HFFc6 (cell line): ENCODE measurements around the gene MIF. TPM values are rescaled to one million over a fixed set of nuclear protein-coding genes. Genes with fewer than 3 reads are reported as not detected.
"Not testable (repeated sequence)": the region's sequence is repeated elsewhere in the genome, so short reads cannot be mapped to it uniquely, and the experiment has no call there.

Experiments used
- DNase-seq: peaks from one replicate; pipeline ENCODE4 v3.0.0-alpha.2; 2018
- H3K27ac Mint-ChIP-seq: 2 replicates; pipeline ENCODE4 v1.8.0; 2020; ENCODE audit warnings: mild to moderate bottlenecking, mixed read lengths
- H3K27me3 Mint-ChIP-seq: 2 replicates; pipeline ENCODE4 v1.8.0; 2021; ENCODE audit warnings: mild to moderate bottlenecking, moderate library complexity, mixed read lengths; ENCODE audit not compliant: insufficient read depth
- H3K36me3 Mint-ChIP-seq: 2 replicates; pipeline ENCODE4 v1.8.0; 2021; ENCODE audit warnings: low read depth, mixed read lengths
- H3K4me1 Mint-ChIP-seq: 2 replicates; pipeline ENCODE4 v1.8.0; 2020; ENCODE audit warnings: low read depth, mixed read lengths
- H3K4me3 Mint-ChIP-seq: 2 replicates; pipeline ENCODE4 v1.8.0; 2020; ENCODE audit warnings: mild to moderate bottlenecking, moderate library complexity, mixed read lengths
- H3K9me3 Mint-ChIP-seq: 2 replicates; pipeline ENCODE4 v1.8.0; 2020; ENCODE audit warnings: mild to moderate bottlenecking, mixed read lengths
- total RNA-seq, 6 experiments: library from RNA; stranded (reverse); fragmentation: NEBNext Ultra II Directional; extraction: Animal tissue kit (Norgen Biotek cat#: 25700); gene quantifications; 2 replicates in 1 of 6; 3 replicates in 5 of 6; pipeline ENCODE4 v1.2.3, GENCODE V29; 2021
- TF ChIP-seq, protein P1 (sequence below): fragments of 200-600 bp; sonication (generic); IDR thresholded peaks from 2 replicates; pipeline ENCODE4 v1.5.0; 2021; ENCODE audit warnings: antibody characterized with exemption, mild to moderate bottlenecking

Gene MIF
- total RNA-seq, 6 experiments from 2014 or later: 625 to 741 (median 699) TPM

DNA sequence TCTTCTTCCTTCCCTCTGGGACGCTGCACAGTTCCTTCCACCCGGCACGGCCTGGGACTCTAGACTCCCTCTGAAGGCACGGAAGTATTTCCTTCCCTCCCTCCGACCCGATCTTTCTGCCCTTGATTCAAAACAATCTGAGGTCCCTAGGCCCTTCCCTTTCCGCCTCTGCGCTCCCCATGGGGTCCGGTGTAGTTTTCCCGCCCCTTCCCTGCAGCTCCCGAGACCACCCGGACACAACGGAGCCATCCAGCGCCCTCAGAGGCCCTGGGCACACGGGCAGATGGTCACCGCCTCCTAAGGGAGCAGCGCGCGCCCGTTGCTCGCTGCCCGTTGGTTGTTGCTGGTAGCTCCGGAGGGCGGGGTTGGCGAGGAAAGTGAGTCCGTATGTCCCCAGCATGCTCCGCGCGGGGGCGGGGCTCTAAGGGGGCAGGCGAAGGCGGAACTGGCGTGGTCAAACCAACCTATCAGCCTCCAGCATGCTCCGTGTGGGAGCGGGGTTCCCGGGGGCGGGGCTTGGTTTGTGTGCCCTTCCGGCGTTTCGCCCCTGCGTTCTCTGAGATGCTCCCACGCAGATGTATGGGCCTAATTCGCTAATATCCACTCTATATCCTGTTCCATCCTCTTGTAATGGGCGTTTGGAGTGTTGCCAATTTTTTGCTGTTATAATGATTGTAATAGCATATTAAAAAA lies 19.6 kb downstream of the MIF start:
- Mint-ChIP-seq H3K9me3 (no peaks in the 10 kb centered on the region), H3K4me3 (peak overlapping the region; percentile 90), H3K27ac (peak overlapping the region; percentile 92), H3K4me1 (peaks cover 17% of the 10 kb centered on the region), H3K27me3 (peaks cover 4% of the 10 kb centered on the region), H3K36me3 (no peaks in the 10 kb centered on the region)
- TF ChIP-seq, protein P1, sequence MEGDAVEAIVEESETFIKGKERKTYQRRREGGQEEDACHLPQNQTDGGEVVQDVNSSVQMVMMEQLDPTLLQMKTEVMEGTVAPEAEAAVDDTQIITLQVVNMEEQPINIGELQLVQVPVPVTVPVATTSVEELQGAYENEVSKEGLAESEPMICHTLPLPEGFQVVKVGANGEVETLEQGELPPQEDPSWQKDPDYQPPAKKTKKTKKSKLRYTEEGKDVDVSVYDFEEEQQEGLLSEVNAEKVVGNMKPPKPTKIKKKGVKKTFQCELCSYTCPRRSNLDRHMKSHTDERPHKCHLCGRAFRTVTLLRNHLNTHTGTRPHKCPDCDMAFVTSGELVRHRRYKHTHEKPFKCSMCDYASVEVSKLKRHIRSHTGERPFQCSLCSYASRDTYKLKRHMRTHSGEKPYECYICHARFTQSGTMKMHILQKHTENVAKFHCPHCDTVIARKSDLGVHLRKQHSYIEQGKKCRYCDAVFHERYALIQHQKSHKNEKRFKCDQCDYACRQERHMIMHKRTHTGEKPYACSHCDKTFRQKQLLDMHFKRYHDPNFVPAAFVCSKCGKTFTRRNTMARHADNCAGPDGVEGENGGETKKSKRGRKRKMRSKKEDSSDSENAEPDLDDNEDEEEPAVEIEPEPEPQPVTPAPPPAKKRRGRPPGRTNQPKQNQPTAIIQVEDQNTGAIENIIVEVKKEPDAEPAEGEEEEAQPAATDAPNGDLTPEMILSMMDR: no peak
- DNase-seq: peak; percentile 97

DNA sequence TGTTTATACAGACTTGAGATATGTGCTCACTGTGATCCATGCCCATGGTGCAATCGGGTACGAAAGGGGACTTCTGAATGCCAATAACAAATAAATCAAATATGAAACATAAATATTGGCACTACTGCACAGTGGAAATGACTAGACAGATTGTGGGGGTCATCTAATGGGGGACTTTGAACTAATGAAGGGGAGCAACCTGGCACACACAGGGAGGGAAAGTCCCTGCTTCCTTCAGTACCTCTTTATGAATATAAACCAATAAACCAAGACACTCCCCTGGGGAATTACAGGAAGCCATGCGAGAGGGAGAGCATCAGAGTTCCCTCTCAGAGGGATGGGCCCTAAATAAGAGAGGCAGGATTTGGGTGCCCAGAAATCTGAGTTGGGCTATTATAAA lies 21.1 kb downstream of the MIF start:
- no peaks in the 10 kb centered on the region for H3K9me3 Mint-ChIP-seq
- peaks cover 25% of the 10 kb centered on the region for H3K4me1 Mint-ChIP-seq
- no peak overlapping the region for H3K4me3 Mint-ChIP-seq
- H3K27ac Mint-ChIP-seq: no peak overlapping the region
- TF ChIP-seq, protein P1: no peak
- no peak for DNase-seq
- peaks cover 2% of the 10 kb centered on the region for H3K27me3 Mint-ChIP-seq
- no peaks in the 10 kb centered on the region for H3K36me3 Mint-ChIP-seq

DNA sequence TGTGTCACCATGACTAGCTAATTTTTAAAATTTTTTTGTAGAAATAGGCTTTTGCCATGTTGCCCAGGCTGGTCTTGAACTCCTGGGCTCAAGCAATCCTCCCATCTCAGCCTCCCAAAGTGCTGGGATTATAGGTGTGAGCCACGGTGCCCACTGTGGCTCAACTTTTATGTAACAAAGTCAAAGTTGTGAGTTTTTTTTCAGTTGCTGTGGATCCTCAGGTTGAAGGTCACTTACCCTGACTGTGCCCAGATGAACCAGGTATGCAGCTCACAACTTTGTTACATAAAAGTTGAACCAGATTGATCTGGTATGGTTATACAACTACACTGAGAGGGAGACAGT lies 26.1 kb downstream of the MIF start:
- Mint-ChIP-seq H3K36me3 (peaks cover 17% of the 10 kb centered on the region), H3K27ac (peak overlapping the region; percentile 78), H3K4me1 (peaks cover 23% of the 10 kb centered on the region)
- H3K9me3 Mint-ChIP-seq, H3K27me3 Mint-ChIP-seq, DNase-seq, H3K4me3 Mint-ChIP-seq: not testable (repeated sequence)

DNA sequence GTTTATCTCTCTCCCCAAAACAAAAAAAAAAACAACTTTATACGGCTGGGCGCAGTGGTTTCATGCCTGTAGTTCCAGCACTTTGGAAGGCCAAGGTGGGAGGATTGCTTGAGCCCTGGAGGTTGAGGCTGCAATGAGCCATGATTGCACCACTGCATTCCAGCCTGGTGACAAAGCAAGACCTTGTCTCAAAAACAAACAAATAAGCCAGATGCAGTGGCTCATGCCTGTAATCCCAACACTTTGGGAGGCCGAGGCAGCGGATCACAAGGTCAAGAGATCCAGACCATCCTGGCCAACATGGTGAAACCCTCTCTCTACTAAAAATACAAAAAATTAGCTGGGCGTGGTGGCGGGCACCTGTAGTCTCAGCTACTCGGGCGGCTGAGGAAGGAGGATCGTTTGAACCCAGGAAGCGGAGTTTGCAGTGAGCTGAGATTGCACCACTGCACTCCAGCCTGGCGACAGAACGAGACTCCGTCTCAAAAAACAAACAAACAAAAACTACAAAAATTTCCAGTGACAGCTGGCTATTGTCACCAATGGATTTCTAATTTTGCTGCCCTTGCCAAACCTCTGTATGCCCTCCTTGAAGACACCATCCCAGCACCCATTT lies 27.5 kb downstream of the MIF start:
- H3K9me3 Mint-ChIP-seq: peaks cover 16% of the 10 kb centered on the region
- not testable (repeated sequence) for H3K27me3 Mint-ChIP-seq, H3K4me3 Mint-ChIP-seq
- 0 out of 2 replicates have a peak overlapping the region, but pooled peaks have one; percentile 1 for H3K27ac Mint-ChIP-seq
- DNase-seq: peak; percentile 17
- peaks cover 23% of the 10 kb centered on the region for H3K4me1 Mint-ChIP-seq
- peaks cover 24% of the 10 kb centered on the region for H3K36me3 Mint-ChIP-seq

DNA sequence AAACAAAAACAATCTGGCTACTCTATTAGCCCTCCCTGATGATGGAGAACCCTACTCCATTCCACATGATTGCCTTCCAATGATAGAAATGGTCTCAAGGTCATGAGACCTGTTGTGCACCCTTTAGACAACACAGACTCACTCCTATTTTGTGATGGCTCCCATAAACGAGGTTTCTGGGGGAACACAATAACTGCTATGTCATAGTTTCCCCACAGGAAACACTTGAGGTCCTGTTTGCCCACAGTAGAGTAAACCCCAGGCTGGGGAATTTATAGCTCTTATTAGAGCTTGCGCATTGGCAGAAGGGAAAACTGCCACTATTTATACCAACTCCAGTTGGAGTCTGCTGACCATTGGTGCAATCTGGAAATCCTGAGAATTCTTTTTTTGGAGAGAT lies 28.7 kb downstream of the MIF start:
- peaks cover 16% of the 10 kb centered on the region for H3K9me3 Mint-ChIP-seq
- H3K27me3 Mint-ChIP-seq: peaks cover 5% of the 10 kb centered on the region
- no peak for DNase-seq
- H3K4me1 Mint-ChIP-seq: peaks cover 26% of the 10 kb centered on the region
- TF ChIP-seq, protein P1: no peak
- no peak overlapping the region; the same call in 1 of the 2 replicates for H3K27ac Mint-ChIP-seq
- H3K4me3 Mint-ChIP-seq: no peak overlapping the region
- peaks cover 29% of the 10 kb centered on the region for H3K36me3 Mint-ChIP-seq

DNA sequence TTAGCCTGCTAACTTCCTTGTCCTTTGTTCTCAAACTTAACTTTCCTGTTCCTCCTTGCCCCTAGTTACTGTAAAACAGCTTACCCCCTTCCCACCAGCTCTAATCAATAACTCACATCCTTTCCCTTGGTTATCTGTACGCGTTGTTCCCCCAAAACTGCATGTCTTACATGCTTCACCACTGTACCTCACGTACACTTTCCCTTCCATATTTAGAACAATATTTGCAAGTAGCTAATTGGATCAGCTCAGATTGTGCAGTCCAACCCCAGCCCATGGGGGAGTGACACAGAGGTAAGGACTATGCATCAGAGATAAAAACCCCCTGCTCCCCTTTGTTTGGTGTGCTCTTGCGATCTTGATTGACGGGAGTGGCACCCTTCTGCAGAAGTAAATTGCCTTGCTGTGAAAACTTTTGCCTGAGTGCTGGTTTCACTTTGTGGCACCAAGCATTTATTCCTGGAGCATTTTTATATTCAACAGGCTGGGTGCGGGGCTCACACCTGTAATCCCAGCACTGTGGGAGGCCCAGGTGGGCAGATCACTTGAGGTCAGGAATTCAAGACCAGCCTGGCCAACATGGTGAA lies 30.9 kb downstream of the MIF start:
- Mint-ChIP-seq H3K36me3 (peaks cover 40% of the 10 kb centered on the region), H3K9me3 (peaks cover 16% of the 10 kb centered on the region), H3K27ac (no peak overlapping the region), H3K27me3 (peaks cover 8% of the 10 kb centered on the region), H3K4me3 (no peak overlapping the region), H3K4me1 (peaks cover 34% of the 10 kb centered on the region)
- no peak for DNase-seq
- TF ChIP-seq, protein P1: no peak
